Posterior cingulate gyrus (tissue), 11 donors: ENCODE results near the gene MEIKIN.
"Not testable (repeated sequence)": the region's sequence is repeated elsewhere in the genome, so short reads cannot be mapped to it uniquely, and the experiment has no call there.

Source experiments
- DNase-seq, 10 donors: peaks; one replicate each; pipeline versions ENCODE4 v3.0.0 to v3.0.0-alpha.2; 2020 to 2021; ENCODE audit warnings: mixed read lengths in 3 of 10
- intact Hi-C: fragments of 100-400 bp; cut with DNase I; formaldehyde crosslinking; loops from one replicate; pipeline ENCODE4 v1.15.1; 2023

The MEIKIN gene

GRCh38 chr5:131916481-131916880 is 29.0 kb downstream of the MEIKIN start:
- no peak for DNase-seq
- intact Hi-C loops = no loop called here

- intact Hi-C loops = no loop called here
- no peak for DNase-seq
Observed at GRCh38 chr5:131914472-131914871, 31.0 kb downstream of the MEIKIN start.

- intact Hi-C loops = no loop called here
- DNase-seq = no peak
Observed at GRCh38 chr5:131913603-131914002, 31.9 kb downstream of the MEIKIN start.

GRCh38 chr5:131906668-131907067 is 38.8 kb downstream of the MEIKIN start:
- intact Hi-C loops = no loop called here
- no peak for DNase-seq

- intact Hi-C loops, DNase-seq: not testable (repeated sequence)
Observed at GRCh38 chr5:131902266-131902665, 43.2 kb downstream of the MEIKIN start.

- intact Hi-C loops = no loop called here
- DNase-seq = no peak
Observed at GRCh38 chr5:131899686-131900085, 45.8 kb downstream of the MEIKIN start.

GRCh38 chr5:131883984-131884383 is 61.5 kb downstream of the MEIKIN start:
- no peak for DNase-seq
- intact Hi-C loops = no loop called here

- no peak for DNase-seq
- intact Hi-C loops = no loop called here
Observed at GRCh38 chr5:131879705-131880104, 65.8 kb downstream of the MEIKIN start.

GRCh38 chr5:131877873-131878272 is 67.6 kb downstream of the MEIKIN start:
- DNase-seq = no peak

GRCh38 chr5:131871251-131871650 is 74.2 kb downstream of the MEIKIN start:
- intact Hi-C loops = not testable (repeated sequence)

More at GRCh38 chr5:131877873-131878272, 67.6 kb downstream of the MEIKIN start:
- intact Hi-C loops = no loop called here

GRCh38 chr5:131867524-131867923 is 77.9 kb downstream of the MEIKIN start:
- intact Hi-C loops = no loop called here
- DNase-seq = no peak

More at GRCh38 chr5:131871251-131871650, 74.2 kb downstream of the MEIKIN start:
- not testable (repeated sequence) for DNase-seq

GRCh38 chr5:131863700-131864099 is 81.8 kb downstream of the MEIKIN start:
- no peak for DNase-seq
- intact Hi-C loops = no loop called here

GRCh38 chr5:131857388-131857787 is 88.1 kb downstream of the MEIKIN start:
- DNase-seq = peak in 1 of 10 donors; percentile 78
- intact Hi-C loops = no loop called here

- intact Hi-C loops = no loop called here
- DNase-seq = no peak
Observed at GRCh38 chr5:131855452-131855851, 90.0 kb downstream of the MEIKIN start.

GRCh38 chr5:131854134-131854533 is 91.3 kb downstream of the MEIKIN start:
- DNase-seq = no peak
- intact Hi-C loops = no loop called here

GRCh38 chr5:131848662-131849061 is 96.8 kb downstream of the MEIKIN start:
- intact Hi-C loops = no loop called here
- no peak for DNase-seq

- intact Hi-C loops = no loop called here
- no peak for DNase-seq
Observed at GRCh38 chr5:131846536-131846935, 98.9 kb downstream of the MEIKIN start.

GRCh38 chr5:131845828-131846227 is 99.6 kb downstream of the MEIKIN start:
- no peak for DNase-seq
- intact Hi-C loops = no loop called here

- DNase-seq, intact Hi-C loops: not testable (repeated sequence)
Observed at GRCh38 chr5:131842971-131843370, 102.5 kb downstream of the MEIKIN start.

GRCh38 chr5:131832702-131833101 is 112.8 kb downstream of the MEIKIN start:
- intact Hi-C loops, DNase-seq: not testable (repeated sequence)

GRCh38 chr5:131825404-131826013 is 120.0 kb downstream of the MEIKIN start:
- intact Hi-C loops = no loop called here
- DNase-seq = no peak

GRCh38 chr5:131824631-131825030 is 120.8 kb downstream of the MEIKIN start:
- intact Hi-C loops = no loop called here
- no peak for DNase-seq

GRCh38 chr5:131821221-131821620 is 124.2 kb downstream of the MEIKIN start:
- no peak for DNase-seq
- intact Hi-C loops = no loop called here
